ENCODE data around the gene TNS3.

- TF ChIP-seq CTCF (conservative IDR thresholded peaks at IDR 0.05) (no peak), EZH2 (IDR thresholded peaks at IDR 0.05; ENCODE audit: low read depth) (no peak)
These were observed 32.5 kb upstream of the TNS3 start for GRCh38 chr7:47614450-47614849.
